Fibroblast of the aortic adventitia (primary cell): ENCODE results near the gene ZNF462. TPM values are rescaled to one million over a fixed set of nuclear protein-coding genes. Genes with fewer than 3 reads are reported as not detected.
"Not testable (repeated sequence)": the region's sequence is repeated elsewhere in the genome, so short reads cannot be mapped to it uniquely, and the experiment has no call there.

Experiments used
- DNase-seq: peaks from one replicate; pipeline ENCODE4 v3.0.0-alpha.2; 2010; ENCODE audit warnings: low read depth
- H3K4me3 ChIP-seq: 2 replicates; pipeline ENCODE4 v1.5.1; 2011; ENCODE audit warnings: low read depth, mild to moderate bottlenecking, control low read depth, low read length, moderate library complexity
- total RNA-seq: library from RNA; depleted of rRNA; stranded (reverse); fragments of >200 nt; gene quantifications from 2 replicates; pipeline ENCODE4 v1.2.3, GENCODE V29; 2012; ENCODE audit warnings: low replicate concordance
- TF ChIP-seq, protein P1 (sequence below): IDR thresholded peaks from 2 replicates; pipeline ENCODE4 v1.5.1; 2011; ENCODE audit warnings: mild to moderate bottlenecking, low read length, control low read depth, inconsistent platforms; ENCODE audit not compliant: insufficient read depth

ZNF462 gene
- total RNA-seq, 1 donor: 9.1 TPM

DNA sequence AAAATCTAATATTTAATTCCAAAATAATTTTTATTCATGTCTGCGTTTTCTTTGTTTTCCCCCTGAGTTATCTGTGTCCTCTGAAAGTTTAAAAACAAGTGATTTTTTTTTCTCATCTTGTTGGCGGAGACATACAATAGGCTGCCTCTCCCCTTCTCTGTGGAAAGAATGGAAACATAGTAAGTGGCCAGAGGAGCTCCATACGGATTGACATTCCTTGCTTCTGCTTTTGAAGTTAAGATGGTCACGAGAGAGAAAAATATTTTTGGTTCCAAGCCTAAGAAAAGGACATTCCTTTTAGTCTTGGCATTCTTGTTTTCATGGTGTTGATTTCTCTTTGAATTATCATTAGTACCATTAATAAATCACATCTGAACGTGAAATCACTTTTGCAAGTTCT, 28.3 kb downstream of the ZNF462 start:
- no peak for DNase-seq
- no peak overlapping the region for H3K4me3 ChIP-seq
- TF ChIP-seq, protein P1, sequence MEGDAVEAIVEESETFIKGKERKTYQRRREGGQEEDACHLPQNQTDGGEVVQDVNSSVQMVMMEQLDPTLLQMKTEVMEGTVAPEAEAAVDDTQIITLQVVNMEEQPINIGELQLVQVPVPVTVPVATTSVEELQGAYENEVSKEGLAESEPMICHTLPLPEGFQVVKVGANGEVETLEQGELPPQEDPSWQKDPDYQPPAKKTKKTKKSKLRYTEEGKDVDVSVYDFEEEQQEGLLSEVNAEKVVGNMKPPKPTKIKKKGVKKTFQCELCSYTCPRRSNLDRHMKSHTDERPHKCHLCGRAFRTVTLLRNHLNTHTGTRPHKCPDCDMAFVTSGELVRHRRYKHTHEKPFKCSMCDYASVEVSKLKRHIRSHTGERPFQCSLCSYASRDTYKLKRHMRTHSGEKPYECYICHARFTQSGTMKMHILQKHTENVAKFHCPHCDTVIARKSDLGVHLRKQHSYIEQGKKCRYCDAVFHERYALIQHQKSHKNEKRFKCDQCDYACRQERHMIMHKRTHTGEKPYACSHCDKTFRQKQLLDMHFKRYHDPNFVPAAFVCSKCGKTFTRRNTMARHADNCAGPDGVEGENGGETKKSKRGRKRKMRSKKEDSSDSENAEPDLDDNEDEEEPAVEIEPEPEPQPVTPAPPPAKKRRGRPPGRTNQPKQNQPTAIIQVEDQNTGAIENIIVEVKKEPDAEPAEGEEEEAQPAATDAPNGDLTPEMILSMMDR: no peak

DNA sequence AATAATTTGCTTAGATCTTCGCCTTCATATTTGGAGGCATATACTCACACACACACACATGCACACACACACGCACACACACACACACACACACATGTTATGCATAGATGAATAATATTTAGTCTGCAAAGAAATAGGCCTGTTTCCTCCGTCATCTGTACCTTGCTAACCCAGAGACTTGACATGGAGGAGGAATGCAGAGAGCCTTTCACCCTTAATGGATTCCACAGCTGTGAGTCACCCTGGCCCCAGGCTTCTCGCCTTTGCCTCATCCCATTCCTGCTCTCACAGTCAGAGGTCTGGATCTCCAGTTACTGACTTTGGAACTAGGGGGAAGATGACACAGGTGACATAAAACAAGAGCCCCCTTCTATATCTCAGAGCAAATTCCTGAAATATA, 29.7 kb downstream of the ZNF462 start:
- TF ChIP-seq, protein P1: no peak
- H3K4me3 ChIP-seq: no peak overlapping the region
- peak; percentile 97 for DNase-seq

DNA sequence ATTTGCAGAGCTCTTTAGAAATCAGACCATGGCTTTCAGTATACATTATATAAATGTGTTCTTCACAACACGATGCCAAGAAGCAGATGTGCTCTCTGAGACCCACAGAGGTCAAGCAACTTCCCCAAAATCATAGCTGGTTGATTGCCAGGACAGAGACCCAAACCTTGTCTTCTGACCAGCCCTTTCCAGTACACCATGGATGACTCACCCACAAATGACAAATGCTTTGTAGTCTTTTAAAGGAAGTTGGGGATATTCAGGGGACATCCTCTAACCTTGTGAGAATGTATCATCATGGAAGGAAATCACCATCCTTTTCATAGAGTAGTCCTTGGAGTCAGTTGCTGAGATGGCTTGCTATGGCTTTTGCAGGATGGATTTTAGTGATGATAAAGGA, 30.1 kb downstream of the ZNF462 start:
- TF ChIP-seq, protein P1: no peak
- no peak overlapping the region for H3K4me3 ChIP-seq
- DNase-seq: no peak

DNA sequence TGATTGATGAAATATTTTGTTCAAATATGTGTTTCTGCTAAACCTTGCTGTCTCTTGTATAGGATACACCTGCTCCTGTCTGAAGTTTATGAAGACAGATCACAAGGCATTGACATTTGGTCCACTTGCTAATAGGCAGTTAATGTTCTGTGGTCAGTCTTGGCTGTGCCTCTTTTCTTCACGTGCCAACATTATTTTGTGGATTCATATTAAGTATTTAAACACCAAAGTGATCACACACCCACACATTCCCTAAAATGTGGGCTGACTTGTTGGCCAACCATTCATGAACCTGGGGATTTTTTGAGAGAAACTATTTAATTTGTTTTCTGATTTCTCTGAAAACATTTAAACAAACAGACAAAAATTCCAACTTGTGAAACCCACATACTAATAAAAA, 33.7 kb downstream of the ZNF462 start:
- H3K4me3 ChIP-seq: no peak overlapping the region
- no peak for DNase-seq
- TF ChIP-seq, protein P1: no peak

DNA sequence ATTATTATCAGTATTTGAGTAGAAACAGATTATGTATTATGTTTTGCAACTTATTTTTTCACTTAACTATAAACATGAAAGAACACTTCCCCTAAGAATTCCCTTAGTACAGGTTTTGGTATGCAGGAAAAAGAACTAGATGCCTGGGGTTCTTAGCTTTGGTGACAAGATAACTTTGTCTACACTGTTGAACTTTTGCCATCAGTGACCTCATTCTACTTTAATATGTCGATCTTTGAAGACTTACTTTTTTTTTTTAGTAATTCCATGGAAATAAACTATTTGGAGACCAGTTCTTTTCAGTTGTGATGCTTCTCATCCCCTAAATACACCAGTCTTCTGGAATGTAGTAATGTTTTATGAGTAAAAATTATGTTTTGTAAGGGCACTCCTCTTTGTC, 34.3 kb downstream of the ZNF462 start:
- no peak overlapping the region for H3K4me3 ChIP-seq
- TF ChIP-seq, protein P1: no peak
- peak; percentile 70 for DNase-seq

DNA sequence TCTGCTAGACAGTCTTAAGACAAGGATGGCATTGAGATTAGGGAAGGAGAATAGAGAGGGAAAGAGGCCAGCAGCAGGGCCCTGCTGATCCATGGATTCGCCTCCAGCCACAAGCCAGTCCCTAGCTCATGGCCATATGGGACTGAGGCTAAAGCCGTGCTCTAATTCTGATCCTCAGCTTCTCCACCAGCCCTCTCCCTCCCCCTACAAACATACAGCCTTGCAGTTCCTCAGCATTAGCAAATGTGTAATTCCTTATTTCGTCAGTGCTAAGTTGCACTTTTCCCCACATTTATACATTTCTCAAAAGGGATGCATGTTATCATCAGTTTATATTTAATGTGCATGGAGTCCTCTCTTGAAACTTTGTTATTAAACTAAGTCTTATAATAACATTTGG, 34.8 kb downstream of the ZNF462 start:
- no peak for DNase-seq
- H3K4me3 ChIP-seq: no peak overlapping the region
- TF ChIP-seq, protein P1: no peak

DNA sequence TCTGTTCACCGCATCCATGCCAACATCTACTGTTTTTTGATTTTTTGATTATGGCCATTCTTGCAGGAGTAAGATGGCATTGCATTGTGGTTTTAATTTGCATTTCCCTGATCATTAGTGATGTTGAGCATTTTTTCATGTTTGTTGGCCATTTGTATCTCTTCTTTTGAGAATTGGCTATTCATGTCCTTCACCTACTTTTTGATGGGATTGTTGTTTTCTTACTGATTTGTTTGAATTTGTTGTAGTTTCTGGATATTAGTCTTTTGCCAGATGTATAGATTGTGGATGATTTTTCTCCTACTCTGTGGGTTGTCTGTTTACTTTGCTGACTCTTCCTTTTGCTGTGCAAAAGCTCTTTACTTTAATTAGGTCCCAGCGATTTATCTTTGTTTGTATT, 37.6 kb downstream of the ZNF462 start:
- H3K4me3 ChIP-seq, DNase-seq: not testable (repeated sequence)
